HG03045 (cell line): ENCODE data around the gene SORL1.

Source experiments
- ATAC-seq: cut with Tn5 transposase; IDR thresholded peaks from one replicate; pipeline ENCODE4 v1.9.1; 2021; ENCODE audit warnings: mild to moderate bottlenecking, moderate library complexity; ENCODE audit not compliant: unreplicated experiment

The SORL1 gene

DNA sequence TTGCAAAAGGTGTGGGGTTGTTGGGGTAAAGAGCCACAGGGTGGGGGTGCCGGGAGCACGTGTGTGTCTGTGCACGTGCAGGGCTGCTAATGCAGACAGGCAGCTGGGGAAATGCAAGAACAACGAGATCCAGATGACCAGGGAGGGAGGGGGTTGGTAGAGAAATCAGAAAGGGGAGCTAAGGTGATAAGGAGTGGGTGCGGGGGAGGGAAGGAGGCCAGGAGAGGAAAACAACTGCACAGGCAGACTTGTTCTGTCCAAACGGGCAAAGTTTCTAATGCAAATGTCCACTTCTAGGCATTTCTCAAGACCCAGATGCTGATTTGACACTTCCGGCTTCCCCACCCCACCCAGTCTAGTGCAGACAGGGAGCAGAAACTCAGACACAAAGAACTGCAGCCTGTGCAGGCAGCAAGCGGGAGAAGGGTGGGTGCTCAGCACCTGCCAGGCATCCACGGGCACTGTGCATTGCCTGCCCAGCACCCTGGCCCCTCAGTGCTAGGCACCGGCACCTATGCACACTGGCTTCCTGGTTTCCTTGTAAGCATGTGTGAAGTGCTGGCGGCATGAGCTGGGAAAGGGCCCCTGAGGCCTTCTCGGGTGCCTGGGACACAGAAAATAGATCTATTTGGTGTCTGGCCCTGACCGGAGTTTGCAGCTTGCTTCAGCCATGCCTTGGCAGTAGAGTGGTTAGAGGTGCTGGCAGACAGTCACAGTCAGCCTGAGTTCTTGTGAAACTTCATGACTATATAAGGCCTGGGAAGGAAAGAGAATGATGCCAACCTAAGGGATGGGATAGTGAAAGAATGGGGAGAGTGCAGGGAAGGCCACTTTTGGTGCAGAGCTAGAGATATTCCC lies 220.7 kb downstream of the SORL1 start:
- no peak for ATAC-seq

DNA sequence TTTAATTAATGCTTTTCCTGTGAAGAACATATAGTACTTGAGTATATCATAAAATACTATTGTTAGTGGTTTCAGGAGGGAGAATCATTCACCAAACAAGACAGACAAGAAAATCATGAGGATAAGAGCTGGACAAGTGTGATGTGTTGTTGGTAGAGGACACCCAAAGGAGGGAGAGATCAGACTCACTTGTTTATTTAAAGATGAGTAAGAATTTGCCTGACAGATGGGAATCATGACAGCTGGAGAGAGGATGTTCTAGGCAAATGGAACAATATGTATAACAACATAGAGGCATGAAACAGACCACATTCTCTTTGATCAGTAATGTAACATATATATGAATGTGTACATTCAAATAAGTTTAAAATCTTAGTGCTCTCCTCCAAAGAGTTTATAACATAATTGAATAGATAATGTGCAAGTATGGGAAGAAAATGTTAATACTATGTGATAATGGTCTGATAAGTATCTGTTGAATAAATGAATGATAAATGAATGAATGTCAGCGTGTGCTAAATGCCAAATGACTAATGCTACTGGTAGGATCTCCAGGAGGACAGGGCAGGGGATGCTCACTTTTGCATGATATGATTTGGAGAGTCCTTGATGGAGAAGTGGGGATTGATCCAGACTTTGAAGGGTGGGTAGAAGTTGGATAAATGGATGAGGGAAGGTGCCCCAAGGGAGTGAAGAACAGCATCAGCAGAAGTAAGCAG lies 229.6 kb downstream of the SORL1 start:
- ATAC-seq: no peak
